Karpas-422 (cell line): Measurements from ENCODE around the gene ILF2. TPM values are rescaled to one million over a fixed set of nuclear protein-coding genes. Genes with fewer than 3 reads are reported as not detected.
"Not testable (repeated sequence)": the region's sequence is repeated elsewhere in the genome, so short reads cannot be mapped to it uniquely, and the experiment has no call there.

Source experiments
- DNase-seq: peaks from one replicate; pipeline ENCODE4 v3.0.0-alpha.2; 2015
- H2AFZ ChIP-seq: fragments of 200-600 bp; sonication (generic); 2 replicates; pipeline ENCODE4 v1.6.1; 2014; ENCODE audit warnings: antibody characterized with exemption, low read length, mixed read lengths
- H3K27ac ChIP-seq: fragments of 200-600 bp; sonication (generic); 2 replicates; pipeline ENCODE4 v1.5.1; 2014; ENCODE audit warnings: mild to moderate bottlenecking, low read length, moderate library complexity
- H3K27me3 ChIP-seq: fragments of 200-600 bp; sonication (generic); 2 replicates; pipeline ENCODE4 v1.6.1; 2014; ENCODE audit warnings: low read length, mixed read lengths
- H3K36me3 ChIP-seq: fragments of 200-600 bp; sonication (generic); 2 replicates; pipeline ENCODE4 v1.6.1; 2014; ENCODE audit warnings: low read length, mixed read lengths; ENCODE audit not compliant: insufficient read depth
- H3K4me1 ChIP-seq: fragments of 200-600 bp; sonication (generic); 2 replicates; pipeline ENCODE4 v1.6.1; 2014; ENCODE audit warnings: mild to moderate bottlenecking, low read length, mixed read lengths
- H3K4me2 ChIP-seq: fragments of 200-600 bp; sonication (generic); 2 replicates; pipeline ENCODE4 v1.6.1; 2014; ENCODE audit warnings: low read length, low read depth, mild to moderate bottlenecking; ENCODE audit not compliant: poor library complexity, severe bottlenecking
- H3K4me3 ChIP-seq: fragments of 200-600 bp; sonication (generic); 2 replicates; pipeline ENCODE4 v1.5.1; 2014; ENCODE audit warnings: mild to moderate bottlenecking, antibody characterized with exemption, low read length, mixed read lengths
- H3K79me2 ChIP-seq: fragments of 200-600 bp; sonication (generic); 2 replicates; pipeline ENCODE4 v1.6.1; 2014; ENCODE audit warnings: mild to moderate bottlenecking, low read length, mixed read lengths
- H3K9ac ChIP-seq: fragments of 200-600 bp; sonication (generic); 2 replicates; pipeline ENCODE4 v1.6.0; 2014; ENCODE audit warnings: low read length
- H3K9me2 ChIP-seq: fragments of 200-600 bp; sonication (generic), shearing (Covaris generic); replicated peaks from 2 replicates; pipeline ENCODE4 v1.6.0; 2014; ENCODE audit warnings: mild to moderate bottlenecking, low read length, moderate library complexity; ENCODE audit not compliant: insufficient read depth
- H3K9me3 ChIP-seq: fragments of 300-700, 200-600 bp; sonication (generic); 2 replicates; pipeline ENCODE4 v1.6.1; 2014; ENCODE audit warnings: low read length, mixed read lengths
- H4K20me1 ChIP-seq: fragments of 200-600 bp; sonication (generic); 2 replicates; pipeline ENCODE4 v1.6.1; 2014; ENCODE audit warnings: mild to moderate bottlenecking, antibody characterized with exemption, low read length, low read depth; ENCODE audit not compliant: insufficient read depth
- total RNA-seq: library from RNA; depleted of rRNA; stranded (reverse); fragments of >200 nt; shearing (Covaris generic); gene quantifications from 2 replicates; pipeline ENCODE4 v1.2.3, GENCODE V29; 2014; ENCODE audit warnings: low replicate concordance

The ILF2 gene
- total RNA-seq, 1 experiment from 2014 or later, result 178 TPM

GRCh38 chr1:153640861-153641260 lies 29.9 kb downstream of the ILF2 start:
- no peak overlapping the region for H3K9ac ChIP-seq
- no peaks in the 10 kb centered on the region for H3K27me3 ChIP-seq
- no peaks in the 10 kb centered on the region for H3K9me2 ChIP-seq
- DNase-seq, result no peak
- no peak overlapping the region for H3K27ac ChIP-seq
- H3K79me2 ChIP-seq, result peaks cover 20% of the 10 kb centered on the region
- H3K9me3 ChIP-seq, result no peaks in the 10 kb centered on the region
- H3K4me3 ChIP-seq, result no peak overlapping the region
- H4K20me1 ChIP-seq, result peaks cover 10% of the 10 kb centered on the region; the same call in 1 of the 2 replicates
- H3K36me3 ChIP-seq, result peaks cover 90% of the 10 kb centered on the region
- H3K4me2 ChIP-seq, result no peak overlapping the region
- no peak overlapping the region for H2AFZ ChIP-seq
- H3K4me1 ChIP-seq, result peaks cover 3% of the 10 kb centered on the region; the same call in 1 of the 2 replicates

- Histone ChIP-seq H3K36me3 (peaks cover 86% of the 10 kb centered on the region), H3K79me2 (peaks cover 27% of the 10 kb centered on the region), H4K20me1 (peaks cover 12% of the 10 kb centered on the region; the same call in 1 of the 2 replicates)
- not testable (repeated sequence) for H3K27ac ChIP-seq, H3K9me3 ChIP-seq, DNase-seq, H3K4me3 ChIP-seq, H3K4me1 ChIP-seq, H2AFZ ChIP-seq, H3K4me2 ChIP-seq, H3K27me3 ChIP-seq, H3K9ac ChIP-seq, H3K9me2 ChIP-seq
These were observed 30.6 kb downstream of the ILF2 start for GRCh38 chr1:153640213-153640612.

GRCh38 chr1:153639280-153639679 lies 31.5 kb downstream of the ILF2 start:
- Histone ChIP-seq H3K27ac (no peak overlapping the region), H3K36me3 (peaks cover 77% of the 10 kb centered on the region), H3K9me2 (no peaks in the 10 kb centered on the region), H3K9me3 (no peaks in the 10 kb centered on the region), H2AFZ (no peak overlapping the region), H3K4me2 (no peak overlapping the region), H3K79me2 (peaks cover 36% of the 10 kb centered on the region), H3K27me3 (no peaks in the 10 kb centered on the region), H3K9ac (no peak overlapping the region), H3K4me3 (no peak overlapping the region), H4K20me1 (peaks cover 12% of the 10 kb centered on the region; the same call in 1 of the 2 replicates), H3K4me1 (peaks cover 14% of the 10 kb centered on the region)
- DNase-seq, result no peak

- H3K9me2 ChIP-seq, result no peaks in the 10 kb centered on the region
- H3K4me1 ChIP-seq, result peaks cover 14% of the 10 kb centered on the region
These were observed 32.5 kb downstream of the ILF2 start for GRCh38 chr1:153638261-153638660.

GRCh38 chr1:153636312-153636711 lies 34.5 kb downstream of the ILF2 start:
- Histone ChIP-seq H3K27me3 (no peaks in the 10 kb centered on the region), H3K4me3 (no peak overlapping the region), H4K20me1 (peaks cover 3% of the 10 kb centered on the region; the same call in 1 of the 2 replicates), H2AFZ (no peak overlapping the region), H3K9me2 (no peaks in the 10 kb centered on the region), H3K9me3 (no peaks in the 10 kb centered on the region), H3K4me1 (peaks cover 14% of the 10 kb centered on the region), H3K79me2 (peaks cover 37% of the 10 kb centered on the region), H3K9ac (no peak overlapping the region), H3K36me3 (peaks cover 49% of the 10 kb centered on the region), H3K4me2 (no peak overlapping the region), H3K27ac (no peak overlapping the region)
- no peak for DNase-seq

More at GRCh38 chr1:153638261-153638660, 32.5 kb downstream of the ILF2 start:
- H3K27me3 ChIP-seq, result no peaks in the 10 kb centered on the region
- no peak overlapping the region for H3K4me3 ChIP-seq
- no peak for DNase-seq
- H2AFZ ChIP-seq, result no peak overlapping the region
- H3K79me2 ChIP-seq, result peaks cover 37% of the 10 kb centered on the region
- peaks cover 12% of the 10 kb centered on the region; the same call in 1 of the 2 replicates for H4K20me1 ChIP-seq
- peaks cover 66% of the 10 kb centered on the region for H3K36me3 ChIP-seq
- H3K27ac ChIP-seq, result no peak overlapping the region
- no peaks in the 10 kb centered on the region for H3K9me3 ChIP-seq
- H3K4me2 ChIP-seq, result no peak overlapping the region
- no peak overlapping the region for H3K9ac ChIP-seq

DNA sequence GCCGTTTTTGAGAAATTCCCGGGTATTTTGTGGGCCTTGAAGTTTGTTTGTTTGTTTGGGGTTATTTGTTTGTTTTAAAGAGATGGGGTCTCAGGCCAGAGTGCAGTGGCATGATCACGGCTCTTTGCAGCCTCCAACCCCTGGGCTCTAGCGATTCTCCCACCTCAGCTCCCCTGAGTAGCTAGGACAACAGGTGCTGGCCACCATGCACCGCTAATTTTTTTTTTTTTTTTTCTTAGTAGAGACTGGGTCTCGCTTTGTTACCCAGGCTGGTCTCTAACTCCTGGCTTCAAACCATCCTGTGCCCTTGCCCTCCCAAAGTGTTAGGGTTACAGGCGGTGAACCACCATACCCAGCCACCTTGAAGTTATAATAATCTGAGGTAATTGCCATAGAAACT lies 34.9 kb downstream of the ILF2 start:
- Histone ChIP-seq H3K27ac (no peak overlapping the region), H3K36me3 (peaks cover 45% of the 10 kb centered on the region), H3K9me3 (no peaks in the 10 kb centered on the region), H3K79me2 (peaks cover 37% of the 10 kb centered on the region), H3K4me2 (peak overlapping the region; percentile 74), H3K4me1 (peaks cover 14% of the 10 kb centered on the region), H3K9me2 (no peaks in the 10 kb centered on the region), H3K27me3 (no peaks in the 10 kb centered on the region), H3K9ac (no peak overlapping the region), H4K20me1 (peaks cover 3% of the 10 kb centered on the region; the same call in 1 of the 2 replicates), H3K4me3 (peak overlapping the region; percentile 93; the same call in 1 of the 2 replicates), H2AFZ (no peak overlapping the region)
- DNase-seq, result no peak

- Histone ChIP-seq H4K20me1 (peaks cover 3% of the 10 kb centered on the region; the same call in 1 of the 2 replicates), H3K4me1 (peaks cover 14% of the 10 kb centered on the region), H3K9ac (peak within 1 kb of the TSS; percentile 100), H3K9me2 (no peaks in the 10 kb centered on the region), H2AFZ (no peak within 1 kb of the TSS), H3K36me3 (peaks cover 30% of the 10 kb centered on the region), H3K9me3 (no peaks in the 10 kb centered on the region), H3K4me3 (peak within 1 kb of the TSS; percentile 93), H3K79me2 (peaks cover 34% of the 10 kb centered on the region), H3K27ac (peak within 1 kb of the TSS; percentile 98), H3K27me3 (no peaks in the 10 kb centered on the region), H3K4me2 (peak within 1 kb of the TSS; percentile 74)
- peak; percentile 99 for DNase-seq
These were observed 36.8 kb downstream of the ILF2 start, which contains the start of gene CHTOP for GRCh38 chr1:153633754-153634665. Gene CHTOP (plus strand): TSS chr1:153634066. CDS start chr1:153636589, 2,523 bp downstream.

DNA sequence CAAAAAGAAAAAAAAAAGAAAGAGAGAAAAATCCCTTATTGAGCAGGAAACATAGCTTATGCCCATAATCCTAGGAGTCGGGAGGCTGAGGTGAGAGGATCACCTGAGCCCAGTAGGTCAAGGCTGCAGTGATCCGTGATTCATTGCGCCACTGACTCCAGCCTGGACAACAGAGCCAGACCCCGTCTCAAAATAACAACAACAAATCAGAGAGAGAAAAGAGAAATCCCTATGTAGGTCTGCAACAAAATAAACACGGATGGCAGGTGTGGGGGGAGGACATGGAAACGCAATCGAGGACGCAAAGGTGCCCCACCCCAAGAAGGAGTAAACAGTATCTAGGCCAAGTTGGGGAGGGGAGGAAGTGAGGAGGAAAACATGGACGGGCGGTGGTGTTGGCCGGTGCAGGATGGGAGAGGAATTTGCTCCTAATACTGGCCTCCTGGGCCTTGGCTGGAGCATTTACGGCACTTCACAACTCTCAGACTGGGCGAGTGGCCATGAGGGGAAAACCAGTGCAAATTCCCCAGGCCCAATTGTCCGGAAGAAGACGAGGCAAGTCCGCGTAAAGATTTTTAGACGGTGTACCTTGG lies 37.5 kb downstream of the ILF2 start:
- Histone ChIP-seq H4K20me1 (peaks cover 3% of the 10 kb centered on the region; the same call in 1 of the 2 replicates), H3K9ac (no peak overlapping the region), H3K27me3 (no peaks in the 10 kb centered on the region), H3K27ac (no peak overlapping the region), H3K36me3 (peaks cover 24% of the 10 kb centered on the region), H3K79me2 (peaks cover 34% of the 10 kb centered on the region), H3K4me2 (no peak overlapping the region), H2AFZ (no peak overlapping the region), H3K4me3 (no peak overlapping the region), H3K9me3 (no peaks in the 10 kb centered on the region), H3K4me1 (peaks cover 19% of the 10 kb centered on the region), H3K9me2 (no peaks in the 10 kb centered on the region)
- no peak for DNase-seq
